ENCODE results near the gene TM4SF18. TPM values are rescaled to one million over a fixed set of nuclear protein-coding genes. Genes with fewer than 3 reads are reported as not detected.

TM4SF18 gene
- total and polyA plus RNA-seq, 2 experiments from 2014 or later, result 1.6 to 2.0 TPM

GRCh38 chr3:149274220-149274619 is 59.2 kb downstream of the TM4SF18 start (continued):
- no peak for TF ChIP-seq EZH2 (IDR thresholded peaks at IDR 0.05; ENCODE audit: low read depth, unreplicated experiment)
- TF ChIP-seq ZNF331 (CRISPR knock-in tag; IDR thresholded peaks at IDR 0.05; ENCODE audit: low read depth), result no peak
- TF ChIP-seq EZH2phosphoT487 (IDR thresholded peaks at IDR 0.05; ENCODE audit: unreplicated experiment), result no peak

GRCh38 chr3:149273096-149273751 is 60.2 kb downstream of the TM4SF18 start:
- no peak overlapping the region; the same call in 1 of the 2 replicates for H3K27ac Mint-ChIP-seq
- H3K4me2 ChIP-seq, result no peak overlapping the region
- no peaks in the 10 kb centered on the region for H3K27me3 ChIP-seq (ENCODE audit: insufficient read depth)
- H3K9me3 Mint-ChIP-seq, result no peaks in the 10 kb centered on the region
- DNase-seq (ENCODE audit: low spot score) (peak; percentile 93), ATAC-seq (peak; percentile 82)
- no peak overlapping the region for H3K27ac ChIP-seq (ENCODE audit: low read depth)
- H3K4me1 Mint-ChIP-seq, result peaks cover 22% of the 10 kb centered on the region
- H3K36me3 ChIP-seq (ENCODE audit: insufficient read depth), result no peaks in the 10 kb centered on the region
- peaks cover 8% of the 10 kb centered on the region for H3K4me1 ChIP-seq (ENCODE audit: insufficient read depth)
- no peaks in the 10 kb centered on the region for H3K9me2 ChIP-seq (ENCODE audit: insufficient read depth)
- no peak overlapping the region for H2AFZ ChIP-seq
- no peak for TF ChIP-seq ZNF462 (CRISPR knock-in tag; IDR thresholded peaks at IDR 0.05)
- peak; percentile 100 for TF ChIP-seq CTCF (conservative IDR thresholded peaks at IDR 0.05; ENCODE audit: low read depth in 2 of 2)
- H3K79me2 ChIP-seq (replicated peaks; ENCODE audit: insufficient read depth), result no peaks in the 10 kb centered on the region
- no peak overlapping the region for H3K4me3 ChIP-seq
- H3K4me3 Mint-ChIP-seq, result no peak overlapping the region
- no peaks in the 10 kb centered on the region for H4K20me1 ChIP-seq (replicated peaks; ENCODE audit: insufficient read depth)
- no peaks in the 10 kb centered on the region for H3K36me3 Mint-ChIP-seq (ENCODE audit: low read depth)
- no peaks in the 10 kb centered on the region for H3K27me3 Mint-ChIP-seq (ENCODE audit: insufficient read depth, low read depth, poor library complexity)
- no peaks in the 10 kb centered on the region for H3F3A ChIP-seq (replicated peaks; ENCODE audit: low read depth)
